GM10266 (cell line): ENCODE data around the gene UTP11.

Experiments
- DNase-seq: peaks from one replicate; pipeline ENCODE4 v3.0.0; 2012; ENCODE audit errors: extremely low spot score
- TF ChIP-seq, protein P1 (sequence below): IDR thresholded peaks from 2 replicates; pipeline ENCODE4 v1.5.1; 2012; ENCODE audit warnings: mild to moderate bottlenecking, low read depth; ENCODE audit not compliant: control insufficient read depth, insufficient read depth; ENCODE audit errors: missing control alignments

UTP11 gene

DNA sequence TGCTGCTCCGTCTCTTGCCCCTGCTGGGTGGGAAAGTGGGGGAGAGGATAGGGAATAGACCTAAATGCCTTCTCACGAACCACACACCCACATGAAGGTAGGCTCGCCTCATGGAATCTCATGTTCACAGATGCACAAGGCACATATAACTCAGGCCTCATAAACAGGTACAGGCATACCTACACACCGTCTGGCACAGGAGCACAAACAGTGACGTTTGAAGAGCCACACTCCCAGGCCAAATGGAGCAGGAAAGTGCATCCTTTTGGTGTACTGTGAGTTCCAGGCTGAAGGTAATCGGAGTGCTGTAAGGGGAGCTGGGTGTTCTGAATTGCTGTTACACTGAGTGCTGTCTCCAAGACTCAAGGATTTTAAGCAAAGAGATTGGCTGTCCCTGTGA lies 13.1 kb downstream of the UTP11 start:
- DNase-seq, result no peak
- TF ChIP-seq, protein P1, sequence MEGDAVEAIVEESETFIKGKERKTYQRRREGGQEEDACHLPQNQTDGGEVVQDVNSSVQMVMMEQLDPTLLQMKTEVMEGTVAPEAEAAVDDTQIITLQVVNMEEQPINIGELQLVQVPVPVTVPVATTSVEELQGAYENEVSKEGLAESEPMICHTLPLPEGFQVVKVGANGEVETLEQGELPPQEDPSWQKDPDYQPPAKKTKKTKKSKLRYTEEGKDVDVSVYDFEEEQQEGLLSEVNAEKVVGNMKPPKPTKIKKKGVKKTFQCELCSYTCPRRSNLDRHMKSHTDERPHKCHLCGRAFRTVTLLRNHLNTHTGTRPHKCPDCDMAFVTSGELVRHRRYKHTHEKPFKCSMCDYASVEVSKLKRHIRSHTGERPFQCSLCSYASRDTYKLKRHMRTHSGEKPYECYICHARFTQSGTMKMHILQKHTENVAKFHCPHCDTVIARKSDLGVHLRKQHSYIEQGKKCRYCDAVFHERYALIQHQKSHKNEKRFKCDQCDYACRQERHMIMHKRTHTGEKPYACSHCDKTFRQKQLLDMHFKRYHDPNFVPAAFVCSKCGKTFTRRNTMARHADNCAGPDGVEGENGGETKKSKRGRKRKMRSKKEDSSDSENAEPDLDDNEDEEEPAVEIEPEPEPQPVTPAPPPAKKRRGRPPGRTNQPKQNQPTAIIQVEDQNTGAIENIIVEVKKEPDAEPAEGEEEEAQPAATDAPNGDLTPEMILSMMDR, result no peak

- DNase-seq, result no peak
- TF ChIP-seq, protein P1, result peak; percentile 81
Measured at GRCh38 chr1:38026592-38027200, 14.2 kb downstream of the UTP11 start.

GRCh38 chr1:38027201-38028104 lies 14.9 kb downstream of the UTP11 start:
- peak; percentile 33 for DNase-seq
- TF ChIP-seq, protein P1, result no peak

- TF ChIP-seq, protein P1, result no peak
- peak; percentile 82 for DNase-seq
Measured at GRCh38 chr1:38028105-38028591, 15.6 kb downstream of the UTP11 start.

GRCh38 chr1:38028671-38029070 lies 16.1 kb downstream of the UTP11 start:
- TF ChIP-seq, protein P1, result no peak
- no peak for DNase-seq

GRCh38 chr1:38029081-38029681 lies 16.6 kb downstream of the UTP11 start:
- no peak for DNase-seq
- TF ChIP-seq, protein P1, result no peak
